ENCODE results near the gene SLC11A1.

The SLC11A1 gene

DNA sequence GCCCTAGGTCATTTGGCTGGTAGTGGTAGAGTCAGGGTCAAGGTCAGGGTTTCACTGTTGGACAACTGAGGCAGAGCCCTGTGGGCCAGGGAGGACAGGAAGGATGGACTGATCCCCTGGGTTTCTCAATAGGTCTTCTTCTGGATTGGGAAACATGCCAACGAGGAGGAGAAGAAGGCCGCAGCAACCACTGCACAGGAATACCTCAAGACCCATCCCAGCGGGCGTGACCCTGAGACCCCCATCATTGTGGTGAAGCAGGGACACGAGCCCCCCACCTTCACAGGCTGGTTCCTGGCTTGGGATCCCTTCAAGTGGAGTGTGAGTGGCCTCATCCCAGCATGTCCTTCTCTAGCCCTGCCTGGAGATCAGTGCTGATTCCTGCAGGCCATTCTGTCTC is 54.9 kb downstream of the SLC11A1 start:
- H3K27ac ChIP-seq: no peak overlapping the region
- DNase-seq (ENCODE audit: low spot score): no peak
- CTCF ChIA-PET: no interaction called here
- POLR2A ChIA-PET (ENCODE audit: low non-redundant PET): no interaction called here
- TF ChIP-seq, protein P1, sequence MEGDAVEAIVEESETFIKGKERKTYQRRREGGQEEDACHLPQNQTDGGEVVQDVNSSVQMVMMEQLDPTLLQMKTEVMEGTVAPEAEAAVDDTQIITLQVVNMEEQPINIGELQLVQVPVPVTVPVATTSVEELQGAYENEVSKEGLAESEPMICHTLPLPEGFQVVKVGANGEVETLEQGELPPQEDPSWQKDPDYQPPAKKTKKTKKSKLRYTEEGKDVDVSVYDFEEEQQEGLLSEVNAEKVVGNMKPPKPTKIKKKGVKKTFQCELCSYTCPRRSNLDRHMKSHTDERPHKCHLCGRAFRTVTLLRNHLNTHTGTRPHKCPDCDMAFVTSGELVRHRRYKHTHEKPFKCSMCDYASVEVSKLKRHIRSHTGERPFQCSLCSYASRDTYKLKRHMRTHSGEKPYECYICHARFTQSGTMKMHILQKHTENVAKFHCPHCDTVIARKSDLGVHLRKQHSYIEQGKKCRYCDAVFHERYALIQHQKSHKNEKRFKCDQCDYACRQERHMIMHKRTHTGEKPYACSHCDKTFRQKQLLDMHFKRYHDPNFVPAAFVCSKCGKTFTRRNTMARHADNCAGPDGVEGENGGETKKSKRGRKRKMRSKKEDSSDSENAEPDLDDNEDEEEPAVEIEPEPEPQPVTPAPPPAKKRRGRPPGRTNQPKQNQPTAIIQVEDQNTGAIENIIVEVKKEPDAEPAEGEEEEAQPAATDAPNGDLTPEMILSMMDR (conservative IDR thresholded peaks at IDR 0.05; ENCODE audit: low read depth): no peak

DNA sequence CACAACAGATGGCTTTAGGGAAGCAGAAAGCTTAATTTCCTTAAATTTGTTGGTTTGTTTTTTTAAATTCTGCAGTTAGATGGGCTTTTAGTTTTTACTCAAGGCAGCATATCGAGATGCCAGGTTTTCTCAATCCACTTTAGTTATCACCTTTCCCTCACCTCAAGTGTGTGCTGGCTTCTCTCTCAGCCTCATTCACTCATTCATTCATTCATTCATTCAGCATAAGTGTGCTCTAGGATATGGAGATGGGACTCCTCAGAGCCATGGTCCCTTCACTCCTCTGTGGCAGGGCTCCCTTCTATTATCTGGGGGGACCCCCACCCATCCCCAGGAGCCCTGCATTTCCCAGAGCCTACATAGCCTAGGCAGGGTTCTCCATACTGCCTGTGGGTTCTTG is 55.9 kb downstream of the SLC11A1 start:
- no peak for DNase-seq (ENCODE audit: low spot score)
- CTCF ChIA-PET: no interaction called here
- POLR2A ChIA-PET (ENCODE audit: low non-redundant PET): no interaction called here

DNA sequence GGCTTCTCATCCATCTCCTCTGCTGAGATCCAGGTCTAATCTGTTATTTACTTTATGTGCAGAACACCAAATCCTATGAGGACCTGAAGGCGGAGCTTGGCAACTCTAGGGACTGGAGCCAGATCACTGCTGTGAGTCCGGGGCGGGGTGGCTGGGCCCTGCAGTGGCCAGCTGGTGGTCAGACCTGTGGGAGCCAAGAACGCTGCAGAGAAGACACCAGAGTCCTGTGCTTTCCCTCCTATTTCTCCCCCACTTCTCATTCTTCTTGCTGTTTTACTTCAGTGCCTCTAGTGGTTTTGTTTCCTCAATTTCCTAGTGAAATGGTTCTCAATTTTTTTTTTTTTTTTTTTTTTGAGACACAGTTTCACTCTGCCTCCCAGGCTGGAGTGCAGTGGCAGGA is 56.5 kb downstream of the SLC11A1 start:
- ChIA-PET POLR2A (ENCODE audit: low non-redundant PET) (no interaction called here), CTCF (no interaction called here)
- TF ChIP-seq, protein P1 (conservative IDR thresholded peaks at IDR 0.05; ENCODE audit: low read depth): no peak
- H3K27ac ChIP-seq: no peak overlapping the region
- DNase-seq (ENCODE audit: low spot score): no peak

More for the DNA sequence above, 55.9 kb downstream of the SLC11A1 start:
- TF ChIP-seq, protein P1 (conservative IDR thresholded peaks at IDR 0.05; ENCODE audit: low read depth): no peak
- H3K27ac ChIP-seq: no peak overlapping the region

DNA sequence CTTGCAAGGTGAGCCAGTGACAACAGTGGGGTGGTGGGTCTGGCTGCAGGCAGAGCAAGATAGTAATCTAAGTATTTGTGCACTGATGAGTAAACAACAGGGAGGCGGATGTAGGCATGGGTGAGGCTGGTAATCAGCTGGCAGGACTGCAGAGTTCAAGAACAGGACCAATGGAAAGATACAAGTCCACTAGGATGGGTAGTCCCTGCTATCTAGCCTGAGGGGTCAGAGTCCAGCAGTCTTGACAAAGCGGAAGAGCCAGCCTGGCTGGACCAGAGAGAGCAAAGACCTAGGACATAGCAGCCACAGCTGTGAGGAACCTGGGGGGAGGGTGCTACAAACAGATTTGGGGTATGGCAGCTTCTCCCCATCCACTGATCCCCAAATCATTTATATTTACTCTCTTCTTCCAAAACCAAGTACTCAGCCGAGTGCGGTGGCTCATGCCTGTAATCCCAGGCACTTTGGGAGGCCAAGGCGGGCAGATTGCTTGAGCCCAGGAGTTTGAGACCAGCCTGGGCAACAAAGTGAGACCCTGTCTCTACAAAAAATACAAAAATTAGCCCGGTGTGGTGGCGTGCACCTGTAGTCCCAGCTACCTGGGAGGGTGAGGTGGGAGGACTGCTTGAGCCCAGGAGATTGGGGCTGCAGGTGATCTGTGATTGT is 62.8 kb downstream of the SLC11A1 start:
- CTCF ChIA-PET: no interaction called here
- POLR2A ChIA-PET (ENCODE audit: low non-redundant PET): no interaction called here
- H3K27ac ChIP-seq: no peak overlapping the region
- no peak for DNase-seq (ENCODE audit: low spot score)
- TF ChIP-seq, protein P1 (conservative IDR thresholded peaks at IDR 0.05; ENCODE audit: low read depth): no peak

DNA sequence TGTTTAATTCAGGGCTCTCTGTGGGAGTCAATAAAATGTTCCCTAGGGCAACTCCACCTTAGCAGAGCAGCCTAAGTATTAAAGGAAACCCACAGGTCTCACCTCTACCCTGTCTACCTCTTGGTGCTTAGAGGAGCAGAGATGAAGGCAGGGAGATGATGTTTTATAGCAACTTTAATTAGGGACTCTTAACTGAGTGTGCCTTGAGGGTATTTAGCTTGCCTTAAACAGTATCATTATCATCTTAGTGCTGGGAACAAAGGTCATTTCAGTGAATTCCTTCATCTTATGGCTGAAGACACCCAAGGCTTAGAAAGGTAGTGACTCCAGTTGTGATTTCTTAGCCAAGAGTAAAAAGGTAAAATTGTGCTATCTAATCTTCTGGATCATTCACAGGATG is 63.5 kb downstream of the SLC11A1 start:
- DNase-seq (ENCODE audit: low spot score): no peak
- TF ChIP-seq, protein P1 (conservative IDR thresholded peaks at IDR 0.05; ENCODE audit: low read depth): no peak
- ChIA-PET CTCF (no interaction called here), POLR2A (ENCODE audit: low non-redundant PET) (no interaction called here)
- H3K27ac ChIP-seq: no peak overlapping the region
